Stimulated activated CD4-positive, alpha-beta T cell treated with anti-CD3 and anti-CD28 coated beads, TNF-alpha, amount 100 ng/mL, for 48 hours (primary cell): ENCODE results near the gene SUFU.

ENCODE experiments used
- DNase-seq, 3 donors: peaks; one replicate each; pipeline ENCODE4 v3.0.0-alpha.2; 2020; ENCODE audit warnings: low read depth in 3 of 3

SUFU gene

DNA sequence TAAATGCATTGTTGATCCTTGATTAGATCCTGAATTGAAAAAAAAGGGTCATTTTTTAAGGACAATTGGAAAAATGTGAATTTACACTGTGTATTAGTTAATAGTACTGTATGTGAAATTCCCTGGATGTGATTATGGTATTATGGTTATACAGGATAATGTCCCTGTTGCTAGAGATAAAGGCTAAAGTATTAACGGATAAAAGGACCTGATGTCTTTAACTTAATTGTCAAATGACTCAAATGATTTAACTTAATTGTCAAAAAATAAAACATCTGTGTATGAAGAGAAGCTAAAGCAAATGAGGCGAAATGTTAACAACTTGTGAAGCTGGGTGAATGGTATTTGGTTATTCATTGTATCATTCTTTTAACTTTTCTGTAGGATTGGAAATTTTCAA is 48.8 kb downstream of the SUFU start:
- no peak for DNase-seq

DNA sequence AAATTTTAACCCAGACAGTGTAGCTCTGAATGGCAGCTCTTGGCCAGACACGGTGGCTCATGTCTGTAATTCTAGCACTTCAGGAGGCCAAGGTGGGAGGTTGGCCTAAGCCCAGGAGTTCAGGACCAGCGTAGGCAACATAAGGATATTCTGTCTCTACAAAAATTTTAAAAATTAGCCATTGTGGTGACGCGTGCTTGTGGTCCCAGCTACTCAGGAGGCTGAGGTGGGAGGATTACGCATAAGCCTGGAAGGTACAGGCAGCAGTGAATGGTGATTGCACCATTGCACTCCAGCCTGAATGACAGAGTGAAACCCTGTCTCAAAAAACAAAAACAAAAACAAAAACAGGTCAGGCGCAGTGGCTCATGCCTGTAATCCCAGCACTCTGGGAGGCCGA is 50.0 kb downstream of the SUFU start:
- no peak for DNase-seq

DNA sequence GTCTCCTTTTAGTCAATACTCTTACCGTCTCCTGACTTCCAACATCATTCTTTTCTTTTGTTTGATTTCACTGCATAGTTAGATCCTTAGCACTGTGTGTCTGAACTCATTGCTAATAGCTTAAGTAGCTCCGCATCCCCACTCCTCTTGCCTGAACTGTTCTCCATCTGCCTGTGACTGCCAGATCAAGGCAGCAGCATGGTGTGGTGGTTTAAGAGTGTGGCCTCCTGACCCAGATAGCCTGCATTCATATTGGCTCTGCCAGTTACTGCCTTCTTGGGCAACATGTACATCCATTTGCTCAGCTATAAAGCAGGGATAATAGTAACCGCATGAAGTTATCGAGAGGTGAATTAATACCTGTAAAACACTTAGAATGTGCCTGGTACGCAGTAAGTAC is 50.8 kb downstream of the SUFU start:
- no peak for DNase-seq

DNA sequence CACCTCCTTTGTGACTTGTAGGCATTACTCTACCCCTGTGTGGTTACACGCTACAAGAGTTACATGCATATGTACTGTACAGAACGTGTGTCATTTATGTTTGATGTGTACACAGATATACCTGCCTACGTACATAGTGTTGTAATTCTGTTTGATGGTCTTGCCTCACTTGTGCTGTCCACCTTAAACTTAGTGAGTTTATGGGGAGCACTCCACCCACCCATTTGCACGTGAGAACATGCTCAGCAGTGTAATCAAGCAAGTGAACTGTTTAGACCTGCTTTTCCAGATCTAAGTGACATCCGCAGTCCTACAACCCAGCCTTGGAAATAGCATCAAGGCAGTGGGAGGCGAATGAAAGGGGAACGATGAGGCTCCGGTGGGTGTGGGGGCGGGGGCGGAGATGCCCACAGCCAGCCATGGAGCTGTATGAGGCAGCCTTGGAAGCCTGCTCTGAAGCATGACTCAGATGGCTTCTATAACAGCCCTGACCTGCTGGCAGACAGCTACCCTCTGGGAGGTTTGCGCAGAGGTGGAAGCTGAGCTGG is 52.1 kb downstream of the SUFU start:
- no peak for DNase-seq

DNA sequence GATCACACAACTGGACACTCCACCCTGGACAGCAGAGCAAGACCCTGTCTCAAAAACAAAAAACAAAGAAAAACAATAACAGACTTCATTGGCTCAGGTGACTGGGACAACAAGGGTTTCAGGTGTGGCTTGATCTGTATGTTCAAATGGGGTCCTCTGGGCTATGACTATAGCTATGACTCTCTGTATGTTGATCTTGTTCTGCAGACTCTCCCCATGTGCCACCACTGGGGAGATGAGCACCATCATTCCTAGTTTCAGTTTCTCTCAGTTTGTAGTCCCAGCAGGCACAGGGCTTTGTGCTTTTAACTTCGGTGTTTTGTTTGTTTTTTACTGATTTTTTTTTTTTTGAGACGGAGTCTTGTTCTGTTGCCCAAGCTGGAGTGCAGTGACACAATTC is 53.8 kb downstream of the SUFU start:
- no peak for DNase-seq

DNA sequence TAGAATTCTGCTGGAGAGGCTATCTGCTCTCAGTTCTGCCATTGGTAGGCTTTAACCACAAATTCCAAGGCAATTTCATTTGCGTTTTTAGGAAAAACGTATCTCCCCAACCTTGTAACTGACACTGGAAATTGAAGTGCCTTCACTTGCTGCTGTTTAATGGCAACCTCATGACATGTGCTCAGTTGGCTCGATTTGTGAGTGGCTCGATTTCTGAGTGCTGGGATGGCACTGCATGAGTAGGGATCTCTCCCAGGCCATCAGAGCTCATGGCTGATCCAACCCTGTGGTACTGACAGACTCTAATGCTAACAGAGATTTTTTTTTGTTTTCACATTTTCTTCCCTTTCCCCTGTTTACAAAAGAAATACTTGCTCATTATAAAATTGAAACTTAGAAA is 56.0 kb downstream of the SUFU start:
- DNase-seq, result no peak

DNA sequence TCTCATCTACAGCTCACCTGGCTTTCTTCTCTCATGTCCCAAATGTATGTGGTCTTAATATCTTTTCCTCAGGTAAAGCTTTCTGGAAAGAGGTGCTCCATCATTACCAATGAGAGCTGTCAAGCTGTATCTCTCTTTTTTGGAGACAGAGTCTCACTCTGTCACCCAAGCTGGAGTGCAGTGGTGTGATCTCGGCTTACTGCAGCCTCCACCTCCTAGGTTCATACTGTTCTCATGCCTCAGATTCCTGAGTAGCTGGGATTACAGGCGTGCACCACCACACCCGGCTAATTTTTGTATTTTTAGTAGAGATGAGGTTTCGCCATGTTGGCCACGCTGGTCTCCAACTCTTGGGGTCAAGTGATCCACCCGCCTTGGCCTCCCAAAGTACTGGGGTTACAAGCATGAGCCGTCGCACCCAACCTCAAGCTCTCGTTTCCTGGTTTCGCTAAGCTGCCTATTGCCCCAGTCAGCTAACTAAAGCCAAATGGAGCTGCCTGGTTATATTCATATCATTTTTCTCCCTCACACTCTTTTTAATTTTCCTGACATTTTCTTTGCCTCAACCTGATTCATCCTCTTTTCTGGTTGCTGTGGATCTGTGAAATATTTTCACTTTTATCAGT is 60.5 kb downstream of the SUFU start:
- DNase-seq, result no peak

DNA sequence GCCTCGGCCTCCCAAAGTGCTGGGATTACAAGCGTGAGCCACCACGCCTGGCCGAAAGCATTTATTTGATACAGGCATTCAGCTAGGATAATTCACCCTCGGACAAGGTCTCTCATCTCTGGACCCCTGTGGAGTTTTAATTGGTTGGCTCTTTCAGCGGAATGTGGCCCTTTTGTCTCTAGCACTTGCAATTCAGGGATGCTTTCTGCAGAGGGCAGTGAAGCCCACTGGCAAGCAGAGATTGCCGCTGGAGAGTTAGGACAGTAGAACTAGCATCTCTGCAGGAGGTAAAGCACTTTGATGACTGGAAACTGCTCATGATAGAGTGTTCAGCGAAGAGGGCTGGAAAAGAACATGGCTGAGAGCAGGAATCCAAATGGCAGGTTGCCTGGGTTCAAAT is 62.0 kb downstream of the SUFU start:
- no peak for DNase-seq

DNA sequence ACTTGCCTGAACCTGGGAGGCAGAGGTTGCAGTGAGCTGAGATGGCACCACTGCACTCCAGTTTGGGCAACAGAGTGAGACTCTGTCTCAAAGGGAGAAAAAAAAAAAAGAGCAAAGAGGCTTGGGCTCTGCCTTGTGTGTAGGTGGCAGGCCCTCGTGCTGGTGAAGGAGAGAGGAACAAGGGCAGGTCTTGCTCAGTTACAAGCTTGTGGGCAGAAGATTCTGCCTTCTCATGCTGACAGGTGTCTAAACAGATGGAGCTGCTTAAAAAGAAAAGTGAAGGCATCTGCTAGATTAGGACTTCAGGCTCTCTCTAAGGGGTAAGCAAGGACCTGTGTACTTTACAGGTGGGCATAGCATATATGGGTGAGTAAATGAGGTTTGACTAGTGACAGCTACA is 75.0 kb downstream of the SUFU start:
- no peak for DNase-seq

DNA sequence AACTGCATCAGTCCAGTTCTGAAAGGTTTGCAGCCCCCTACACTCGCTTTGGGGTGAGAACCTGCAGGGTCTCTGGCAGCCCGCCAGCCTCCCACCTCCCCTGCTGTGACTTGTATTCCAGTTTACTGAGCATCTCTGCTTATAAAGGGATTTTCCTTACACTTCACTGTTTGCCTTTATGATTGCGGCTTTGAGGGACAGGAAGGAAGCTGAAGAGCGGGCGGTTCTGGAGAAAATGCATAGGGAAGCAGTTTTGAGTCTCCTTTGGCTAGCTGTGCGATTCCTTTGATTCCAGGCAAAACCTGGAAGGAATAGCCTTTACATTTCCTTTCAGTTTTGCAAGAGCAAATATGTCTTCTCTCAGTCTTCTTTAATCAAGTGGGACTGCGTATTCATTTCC is 75.6 kb downstream of the SUFU start:
- no peak for DNase-seq

DNA sequence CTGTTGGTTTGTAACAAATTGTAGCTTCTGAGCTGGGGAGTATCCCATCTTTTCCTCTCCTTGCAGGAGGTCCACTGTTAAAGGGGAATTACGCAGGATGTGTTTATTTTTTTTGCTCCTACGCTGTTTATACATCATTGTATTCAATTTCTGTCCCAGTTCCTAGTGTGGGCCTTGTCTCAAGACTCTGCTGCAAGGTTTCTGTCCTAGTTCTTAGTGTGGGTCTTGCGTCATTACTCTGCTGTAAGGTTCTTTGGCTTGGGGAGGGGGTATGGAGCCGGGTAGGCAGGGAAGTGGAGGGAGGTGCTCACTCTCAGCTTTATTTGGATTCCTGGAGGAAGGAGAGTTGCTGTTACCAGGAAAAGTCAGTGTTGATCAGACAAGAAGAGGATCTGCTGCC is 76.5 kb downstream of the SUFU start:
- DNase-seq, result no peak

DNA sequence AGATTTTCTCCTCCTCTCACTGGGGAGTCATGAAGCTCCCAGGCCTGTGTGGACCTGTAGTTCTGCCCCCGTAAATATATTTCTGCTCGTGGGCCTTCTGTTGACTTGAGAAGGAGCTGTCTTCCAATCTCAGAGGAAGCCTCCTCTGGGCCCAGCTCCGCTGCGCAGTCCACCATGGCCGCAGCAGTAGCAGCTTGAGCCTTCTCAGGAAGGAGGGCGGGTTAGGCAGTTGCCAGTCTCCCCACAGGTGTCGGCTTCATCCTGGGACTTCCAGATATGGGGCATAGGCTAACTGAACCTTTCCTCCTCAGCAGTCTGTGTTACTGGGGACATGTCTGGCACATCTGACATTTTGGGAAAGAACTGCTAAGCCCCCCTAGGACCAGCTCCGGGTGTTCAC is 77.6 kb downstream of the SUFU start:
- no peak for DNase-seq

DNA sequence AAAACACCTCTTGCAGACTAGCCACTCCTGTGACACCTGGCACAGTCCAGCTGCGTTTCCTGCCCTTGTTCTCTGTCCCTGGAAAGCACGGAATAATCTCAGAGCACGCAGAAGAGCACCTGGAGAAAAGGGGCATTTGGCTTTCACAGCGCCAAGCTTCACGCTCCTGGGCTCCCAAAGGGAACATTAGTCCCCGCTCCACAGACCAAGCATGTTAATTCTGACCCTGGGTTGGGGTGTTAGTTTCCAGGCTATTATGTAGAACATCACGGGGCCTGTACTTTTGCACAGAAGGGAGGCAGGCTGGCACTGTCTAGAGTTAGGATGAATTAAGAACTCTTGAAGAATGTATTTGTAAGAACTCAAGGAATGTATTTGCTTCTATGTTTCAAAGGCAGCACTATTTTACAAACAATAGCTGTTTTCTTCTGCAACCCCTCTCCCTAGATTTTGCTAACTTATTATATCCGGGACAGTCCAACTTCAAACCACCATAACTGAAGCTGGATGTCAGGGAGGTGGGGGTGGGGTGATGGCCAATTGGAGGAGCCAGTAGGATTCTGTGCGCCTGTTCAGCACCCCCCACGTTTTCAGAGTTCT is 78.3 kb downstream of the SUFU start:
- DNase-seq, result no peak

DNA sequence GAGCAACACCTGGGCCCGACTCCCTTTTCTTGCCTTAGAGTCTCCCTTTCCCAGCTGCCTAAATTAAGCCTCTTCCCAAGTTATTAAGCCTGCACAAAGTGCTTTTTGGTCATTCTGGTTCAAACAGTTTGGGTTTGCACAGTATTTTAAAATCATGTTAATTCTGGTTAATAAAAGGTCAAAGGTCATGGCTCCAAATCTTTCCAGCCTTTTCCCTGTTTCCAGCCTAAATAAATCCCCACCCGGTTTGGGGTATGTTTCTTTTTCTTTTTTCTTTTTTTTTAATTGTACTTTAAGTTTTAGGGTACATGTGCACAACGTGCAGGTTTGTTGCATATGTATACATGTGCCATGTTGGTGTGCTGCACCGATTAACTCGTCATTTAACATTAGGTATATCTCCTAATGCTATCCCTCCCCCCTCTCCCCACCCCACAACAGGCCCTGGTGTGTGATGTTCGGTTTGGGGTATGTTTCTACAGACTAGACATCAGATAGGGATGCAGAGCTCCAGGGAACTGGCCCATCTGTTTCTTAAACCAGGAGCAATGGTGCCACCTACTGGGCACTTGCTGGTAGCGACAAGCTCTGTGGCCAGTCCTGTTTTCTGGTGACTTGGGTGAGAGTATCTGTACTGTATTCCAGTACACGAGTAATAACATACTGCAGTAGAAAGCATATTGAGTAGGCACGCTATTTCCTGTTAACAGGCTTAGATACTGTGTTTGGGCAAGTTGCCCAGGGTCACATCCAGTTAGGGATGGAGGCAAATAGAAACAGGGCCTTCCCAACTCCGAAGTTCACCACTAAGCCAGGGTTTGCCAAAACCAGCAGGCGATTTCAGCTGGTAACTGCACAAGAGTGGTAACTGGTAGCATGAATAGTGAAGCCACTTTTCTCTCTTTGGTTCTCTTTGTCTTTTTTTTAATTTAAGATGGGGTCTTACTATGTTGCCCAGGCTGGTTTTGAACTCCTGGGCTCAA is 80.0 kb downstream of the SUFU start:
- peak; percentile 69 to 81 (median 79) for DNase-seq

DNA sequence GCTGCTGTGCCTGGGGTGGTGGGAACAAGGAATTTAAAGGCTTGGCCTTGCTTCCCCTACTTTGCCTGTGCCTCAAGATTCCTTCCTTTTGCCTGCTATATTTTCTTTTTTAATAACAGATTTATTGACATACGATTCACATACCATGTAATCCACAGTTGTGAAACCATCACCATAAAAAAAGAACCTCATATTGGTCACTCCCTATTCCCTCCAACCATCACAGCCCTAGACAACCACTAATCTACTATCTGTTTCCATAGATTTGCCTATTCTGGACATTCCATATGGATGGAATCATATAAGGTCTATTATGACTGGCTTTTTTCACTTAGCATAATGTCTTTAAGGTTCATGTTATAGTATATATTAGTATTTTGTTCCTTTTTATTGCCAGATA is 81.3 kb downstream of the SUFU start:
- DNase-seq, result no peak

DNA sequence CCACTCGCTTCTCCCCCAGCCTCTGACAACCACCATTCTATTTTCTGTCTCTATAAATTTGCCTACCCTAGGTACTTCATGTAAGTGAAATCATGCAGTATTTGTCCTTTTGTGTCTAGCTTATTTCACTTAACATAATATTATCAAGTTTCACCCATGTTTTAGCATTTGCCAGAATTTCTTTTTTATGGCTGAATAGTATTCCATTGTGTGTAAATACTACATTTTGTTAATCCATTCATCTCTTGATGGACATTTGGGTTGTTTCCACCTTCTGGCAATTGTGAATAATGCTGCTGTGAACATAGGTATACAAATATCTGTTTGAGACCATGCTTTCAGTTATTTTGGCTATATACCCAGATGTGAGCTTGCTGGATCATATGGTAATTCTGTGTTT is 83.1 kb downstream of the SUFU start:
- no peak for DNase-seq

DNA sequence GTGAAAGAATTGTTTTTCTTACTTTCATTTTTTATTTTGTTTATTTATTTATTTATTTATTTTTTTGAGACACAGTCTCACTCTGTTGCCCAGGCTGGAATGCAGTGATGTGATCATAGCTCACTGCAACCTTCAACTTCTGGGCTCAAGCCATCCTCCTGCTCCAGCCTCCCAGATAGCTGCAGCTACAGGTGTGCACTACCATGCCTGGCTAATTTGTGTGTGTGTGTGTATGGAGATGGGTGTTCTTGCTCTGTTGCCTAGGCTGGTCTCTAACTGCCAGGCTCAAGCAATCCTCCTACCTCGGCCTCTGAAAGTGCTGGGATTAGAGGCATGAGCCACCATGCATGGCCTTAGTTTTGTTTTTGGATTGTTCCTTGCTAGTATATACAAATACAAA is 85.1 kb downstream of the SUFU start:
- no peak for DNase-seq

DNA sequence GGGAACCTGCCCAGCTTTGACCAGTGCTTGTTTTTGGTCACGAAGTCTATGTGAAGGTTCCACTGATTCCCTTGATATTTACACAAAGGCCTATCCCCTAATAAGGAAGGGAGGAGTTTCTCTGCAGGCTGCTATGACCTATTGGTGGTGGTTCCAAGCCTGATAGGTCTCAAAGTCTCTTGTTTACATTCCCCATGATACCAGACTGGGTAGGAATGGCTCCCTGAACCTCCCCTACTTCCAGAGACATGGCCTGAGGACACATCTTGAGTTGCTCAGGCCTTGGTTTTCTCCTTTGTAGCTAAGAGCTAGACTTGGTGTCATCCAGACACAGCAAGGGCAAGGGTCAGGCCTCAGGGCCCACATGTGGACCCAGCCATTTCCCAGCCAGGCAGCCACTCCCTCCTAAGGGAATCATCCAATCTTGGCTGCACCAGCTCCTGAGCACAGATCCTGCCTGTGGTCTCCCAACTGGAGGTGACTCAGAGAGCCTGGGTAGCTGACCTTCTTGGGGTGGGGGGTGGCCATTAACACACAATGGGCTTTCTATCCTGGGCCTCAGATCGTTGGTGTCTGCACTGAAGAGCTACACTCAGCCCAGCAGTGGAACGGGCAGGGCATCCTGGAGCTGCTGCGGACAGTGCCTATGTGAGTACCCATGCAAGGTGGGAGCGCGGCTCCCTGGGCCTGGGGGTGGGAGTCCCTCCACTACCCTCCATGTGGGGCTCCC is 89.5 kb downstream of the SUFU start:
- no peak for DNase-seq

DNA sequence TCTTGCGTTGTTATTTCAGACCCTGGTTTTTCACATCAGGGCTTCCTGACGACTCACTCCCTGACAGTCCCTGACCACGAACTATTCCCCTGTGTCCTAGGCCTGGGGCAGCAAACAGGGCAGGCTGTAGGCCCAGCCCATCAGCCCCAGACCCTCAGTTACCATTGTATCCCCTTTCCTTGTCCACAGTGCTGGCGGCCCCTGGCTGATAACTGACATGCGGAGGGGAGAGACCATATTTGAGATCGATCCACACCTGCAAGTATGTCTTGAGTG is 90.0 kb downstream of the SUFU start:
- no peak for DNase-seq

DNA sequence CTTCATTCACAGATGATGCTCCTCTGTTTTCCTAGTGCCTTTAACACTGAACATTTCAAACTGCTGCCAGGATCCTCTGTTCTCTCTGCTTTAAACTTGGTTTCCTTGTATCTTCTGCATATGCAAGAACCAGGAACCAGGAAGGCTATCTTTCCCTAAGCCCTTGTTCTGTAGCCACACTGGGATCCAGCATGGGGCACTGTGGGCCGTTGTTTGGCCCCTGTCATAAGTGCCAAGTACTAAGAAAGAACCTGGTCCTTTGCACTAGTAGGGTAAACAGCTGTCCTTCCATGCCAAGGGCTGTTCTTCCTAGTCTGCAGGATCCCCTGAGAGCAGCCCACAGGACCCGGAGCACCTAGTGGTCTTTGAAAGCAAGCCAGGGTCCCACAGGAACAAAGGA is 91.5 kb downstream of the SUFU start:
- no peak for DNase-seq

DNA sequence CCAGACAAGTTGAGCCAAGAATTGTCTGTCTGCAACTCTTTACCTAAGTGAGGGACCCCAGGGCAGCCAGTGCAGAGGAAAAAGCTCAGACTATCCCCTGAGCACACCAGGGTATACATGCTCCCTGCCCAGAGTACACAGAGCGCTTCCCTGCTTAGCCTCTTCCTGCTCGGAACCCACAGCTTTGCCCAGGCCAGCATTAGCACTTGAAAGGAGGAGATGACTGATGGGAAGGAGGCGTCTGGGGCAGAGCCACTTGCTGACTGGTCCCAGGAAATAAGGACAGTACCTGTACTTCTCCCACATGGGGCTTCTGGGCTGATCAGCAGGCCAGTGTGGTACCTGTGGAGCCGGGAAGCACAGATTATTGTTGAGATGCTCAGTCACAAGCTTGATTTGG is 92.1 kb downstream of the SUFU start:
- no peak for DNase-seq

DNA sequence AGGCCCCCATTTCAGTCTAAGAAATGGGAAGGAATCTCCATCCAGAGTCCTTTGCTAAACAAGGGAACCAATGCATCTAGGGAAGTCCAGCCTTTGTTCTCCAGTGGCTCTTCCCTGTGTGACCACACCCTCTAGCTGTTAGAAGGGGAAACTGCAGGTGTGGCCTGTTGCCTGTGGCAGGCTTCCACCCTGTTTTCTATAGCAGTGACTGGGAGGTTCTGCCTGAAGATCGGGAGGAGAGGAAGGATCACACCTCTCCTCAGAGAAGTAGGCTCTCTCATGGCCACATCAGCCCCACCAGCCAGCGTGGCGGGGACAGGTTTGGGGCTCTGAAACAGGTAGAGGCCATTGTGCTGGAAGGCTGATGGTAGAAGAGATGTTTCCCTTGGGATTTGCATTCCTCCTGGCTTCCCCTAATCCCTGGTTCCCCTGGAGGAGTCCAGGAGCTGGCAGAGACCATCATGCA is 92.8 kb downstream of the SUFU start:
- DNase-seq, result no peak
